ENCODE measurements around the gene MEMO1. TPM values are rescaled to one million over a fixed set of nuclear protein-coding genes. Genes with fewer than 3 reads are reported as not detected.
A peak's percentile ranks its signal among the peaks of the same experiment; 100 is the strongest.
"Not testable (repeated sequence)": the region's sequence is repeated elsewhere in the genome, so short reads cannot be mapped to it uniquely, and the experiment has no call there.

Gene MEMO1
- total RNA-seq, 1 experiment from 2014 or later: 44.7 TPM

GRCh38 chr2:31863867-31864266, 146.9 kb downstream of the MEMO1 start:
- ChIA-PET CTCF (no interaction called here), POLR2A (no interaction called here), RAD21 (ENCODE audit: low non-redundant PET in 1 of 2, low total read pairs in 2 of 2, uncharacterized antibody in 2 of 2, unreplicated experiment in 2 of 2) (no interaction called here)
- DNase-seq (ENCODE audit: low read depth, low spot score) (no peak), ATAC-seq (no peak)
- no peaks in the 10 kb centered on the region for H3K79me2 ChIP-seq (ENCODE audit: insufficient read depth, low read length)
- no peak overlapping the region for H3K4me3 ChIP-seq (replicated peaks in 1 of 2; ENCODE audit: low read depth in 1 of 2, low read length in 2 of 2)
- intact Hi-C loops (cut with micrococcal nuclease): no loop called here
- no peaks in the 10 kb centered on the region for H4K20me1 ChIP-seq (ENCODE audit: insufficient read depth)
- H3K9me2 ChIP-seq (ENCODE audit: insufficient read depth): no peaks in the 10 kb centered on the region
- no peaks in the 10 kb centered on the region for H3K27me3 ChIP-seq (ENCODE audit: insufficient read depth, low read length)
- H3K9me3 ChIP-seq (ENCODE audit: control insufficient read depth in 1 of 2, insufficient read depth in 1 of 2, low read depth in 1 of 2, low read length in 2 of 2): no peaks in the 10 kb centered on the region
- H3K4me1 ChIP-seq (ENCODE audit: control insufficient read depth in 1 of 2, insufficient read depth in 2 of 2, low read length in 2 of 2): no peaks in the 10 kb centered on the region
- TF ChIP-seq ZNF274 (IDR thresholded peaks at IDR 0.05; ENCODE audit: low read depth, low read length) (no peak), JUND (IDR thresholded peaks at IDR 0.05) (no peak), ELF1 (IDR thresholded peaks at IDR 0.05; ENCODE audit: borderline replicate concordance, low read depth) (no peak)
- H2AFZ ChIP-seq (ENCODE audit: low read depth, low read length, poor library complexity, severe bottlenecking): no peak overlapping the region
- no peak overlapping the region for H3K9ac ChIP-seq (ENCODE audit: low read length)
- H3K27ac ChIP-seq (ENCODE audit: low read depth, low read length): no peak overlapping the region
- no peak overlapping the region for H3K4me2 ChIP-seq (ENCODE audit: low read length)
- TSS peak; percentile 19 for BruUV-seq (replicated peaks)
- H3K36me3 ChIP-seq (ENCODE audit: control insufficient read depth in 1 of 2, insufficient read depth in 2 of 2, low read length in 2 of 2): no peaks in the 10 kb centered on the region

- BruUV-seq (replicated peaks): not testable (repeated sequence)
These were observed 147.7 kb downstream of the MEMO1 start for GRCh38 chr2:31863015-31863656.

More at GRCh38 chr2:31863015-31863656, 147.7 kb downstream of the MEMO1 start:
- CTCF ChIA-PET; H3K9me3 ChIP-seq (ENCODE audit: control insufficient read depth in 1 of 2, insufficient read depth in 1 of 2, low read depth in 1 of 2, low read length in 2 of 2); H3K36me3 ChIP-seq (ENCODE audit: control insufficient read depth in 1 of 2, insufficient read depth in 2 of 2, low read length in 2 of 2); H4K20me1 ChIP-seq (ENCODE audit: insufficient read depth); H3K4me3 ChIP-seq (replicated peaks in 1 of 2; ENCODE audit: low read depth in 1 of 2, low read length in 2 of 2); H3K27ac ChIP-seq (ENCODE audit: low read depth, low read length); H3K4me2 ChIP-seq (ENCODE audit: low read length); H3K79me2 ChIP-seq (ENCODE audit: insufficient read depth, low read length); intact Hi-C loops (cut with micrococcal nuclease); H3K9ac ChIP-seq (ENCODE audit: low read length); RAD21 ChIA-PET (ENCODE audit: low non-redundant PET in 1 of 2, low total read pairs in 2 of 2, uncharacterized antibody in 2 of 2, unreplicated experiment in 2 of 2); ATAC-seq; H3K27me3 ChIP-seq (ENCODE audit: insufficient read depth, low read length); H3K9me2 ChIP-seq (ENCODE audit: insufficient read depth); H3K4me1 ChIP-seq (ENCODE audit: control insufficient read depth in 1 of 2, insufficient read depth in 2 of 2, low read length in 2 of 2); H2AFZ ChIP-seq (ENCODE audit: low read depth, low read length, poor library complexity, severe bottlenecking); DNase-seq (ENCODE audit: low read depth, low spot score); POLR2A ChIA-PET: not testable (repeated sequence)

Measured in HCT116 (cell line).